Mononuclear cell (primary cell): ENCODE results near the gene AKR1B15. TPM values are rescaled to one million over a fixed set of nuclear protein-coding genes. Genes with fewer than 3 reads are reported as not detected.

Experiments
- H3K27me3 ChIP-seq: 2 replicates; pipeline ENCODE4 v1.6.0; 2011; ENCODE audit warnings: low read length, control low read depth; ENCODE audit not compliant: insufficient read depth
- H3K4me1 ChIP-seq: 2 replicates; pipeline ENCODE4 v1.5.1; 2011; ENCODE audit warnings: mild to moderate bottlenecking, low read length, control low read depth; ENCODE audit not compliant: insufficient read depth
- H3K4me3 ChIP-seq: 2 replicates; pipeline ENCODE4 v1.5.1; 2011; ENCODE audit warnings: mild to moderate bottlenecking, low read length, moderate library complexity
- H3K9me3 ChIP-seq: 2 replicates; pipeline ENCODE4 v1.5.1; 2011; ENCODE audit warnings: low read depth, mild to moderate bottlenecking, control low read depth, low read length
- total RNA-seq: library from RNA; depleted of rRNA; stranded (reverse); fragments of >200 nt; gene quantifications from one replicate; pipeline ENCODE4 v1.2.3, GENCODE V29; 2012

AKR1B15 gene
- not detected for total RNA-seq

- Histone ChIP-seq H3K4me1 (no peaks in the 10 kb centered on the region), H3K27me3 (no peaks in the 10 kb centered on the region), H3K4me3 (no peak within 1 kb of the TSS), H3K9me3 (no peaks in the 10 kb centered on the region)
Observed at GRCh38 chr7:134548877-134549276, at the start of gene AKR1B15. TSS of gene AKR1B15 (plus strand) at chr7:134549110. CDS start at chr7:134564620, 15,510 bp downstream.

- no peaks in the 10 kb centered on the region for H3K27me3 ChIP-seq
- H3K4me3 ChIP-seq: no peak overlapping the region
- peaks cover 4% of the 10 kb centered on the region for H3K4me1 ChIP-seq
- no peaks in the 10 kb centered on the region for H3K9me3 ChIP-seq
Observed at GRCh38 chr7:134500406-134500805, 48.5 kb upstream of the AKR1B15 start.

GRCh38 chr7:134500982-134501381 lies 47.9 kb upstream of the AKR1B15 start:
- H3K4me1 ChIP-seq: peaks cover 4% of the 10 kb centered on the region
- H3K27me3 ChIP-seq: no peaks in the 10 kb centered on the region
- H3K4me3 ChIP-seq: no peak overlapping the region
- no peaks in the 10 kb centered on the region for H3K9me3 ChIP-seq

- Histone ChIP-seq H3K27me3 (no peaks in the 10 kb centered on the region), H3K9me3 (no peaks in the 10 kb centered on the region), H3K4me1 (peaks cover 4% of the 10 kb centered on the region), H3K4me3 (no peak overlapping the region)
Observed at GRCh38 chr7:134502463-134503371, 46.2 kb upstream of the AKR1B15 start.

- Histone ChIP-seq H3K9me3 (no peaks in the 10 kb centered on the region), H3K4me3 (no peak overlapping the region), H3K4me1 (peaks cover 4% of the 10 kb centered on the region), H3K27me3 (no peaks in the 10 kb centered on the region)
Observed at GRCh38 chr7:134504660-134505164, 44.2 kb upstream of the AKR1B15 start.

- no peak overlapping the region for H3K4me3 ChIP-seq
- peaks cover 4% of the 10 kb centered on the region for H3K4me1 ChIP-seq
- H3K9me3 ChIP-seq: no peaks in the 10 kb centered on the region
- no peaks in the 10 kb centered on the region for H3K27me3 ChIP-seq
Observed at GRCh38 chr7:134505856-134506255, 43.1 kb upstream of the AKR1B15 start.

- Histone ChIP-seq H3K4me3 (no peak overlapping the region), H3K4me1 (no peaks in the 10 kb centered on the region), H3K9me3 (no peaks in the 10 kb centered on the region), H3K27me3 (no peaks in the 10 kb centered on the region)
Observed at GRCh38 chr7:134509010-134509409, 39.9 kb upstream of the AKR1B15 start.

GRCh38 chr7:134510646-134511045 lies 38.3 kb upstream of the AKR1B15 start:
- H3K9me3 ChIP-seq: no peaks in the 10 kb centered on the region
- no peaks in the 10 kb centered on the region for H3K27me3 ChIP-seq
- H3K4me1 ChIP-seq: no peaks in the 10 kb centered on the region
- no peak overlapping the region for H3K4me3 ChIP-seq

GRCh38 chr7:134512271-134512670 lies 36.6 kb upstream of the AKR1B15 start:
- Histone ChIP-seq H3K4me3 (no peak overlapping the region), H3K4me1 (no peaks in the 10 kb centered on the region), H3K27me3 (no peaks in the 10 kb centered on the region), H3K9me3 (no peaks in the 10 kb centered on the region)

GRCh38 chr7:134513169-134513752 lies 35.6 kb upstream of the AKR1B15 start:
- Histone ChIP-seq H3K4me1 (no peaks in the 10 kb centered on the region), H3K9me3 (no peaks in the 10 kb centered on the region), H3K4me3 (no peak overlapping the region), H3K27me3 (no peaks in the 10 kb centered on the region)

- Histone ChIP-seq H3K4me3 (no peak overlapping the region), H3K27me3 (no peaks in the 10 kb centered on the region), H3K9me3 (no peaks in the 10 kb centered on the region), H3K4me1 (no peaks in the 10 kb centered on the region)
Observed at GRCh38 chr7:134514106-134514505, 34.8 kb upstream of the AKR1B15 start.

GRCh38 chr7:134514663-134515062 lies 34.2 kb upstream of the AKR1B15 start:
- H3K27me3 ChIP-seq: no peaks in the 10 kb centered on the region
- no peaks in the 10 kb centered on the region for H3K9me3 ChIP-seq
- H3K4me1 ChIP-seq: no peaks in the 10 kb centered on the region
- H3K4me3 ChIP-seq: no peak overlapping the region

- Histone ChIP-seq H3K27me3 (no peaks in the 10 kb centered on the region), H3K9me3 (no peaks in the 10 kb centered on the region)
Observed at GRCh38 chr7:134515569-134516468, 33.1 kb upstream of the AKR1B15 start.

GRCh38 chr7:134520130-134520529 lies 28.8 kb upstream of the AKR1B15 start:
- Histone ChIP-seq H3K4me1 (no peaks in the 10 kb centered on the region), H3K27me3 (no peaks in the 10 kb centered on the region), H3K9me3 (no peaks in the 10 kb centered on the region), H3K4me3 (no peak overlapping the region)

More at GRCh38 chr7:134515569-134516468, 33.1 kb upstream of the AKR1B15 start:
- Histone ChIP-seq H3K4me3 (no peak overlapping the region), H3K4me1 (no peaks in the 10 kb centered on the region)

GRCh38 chr7:134522601-134523000 lies 26.3 kb upstream of the AKR1B15 start:
- Histone ChIP-seq H3K4me1 (no peaks in the 10 kb centered on the region), H3K9me3 (no peaks in the 10 kb centered on the region), H3K27me3 (no peaks in the 10 kb centered on the region), H3K4me3 (no peak overlapping the region)
